ENCODE measurements around the gene RAPGEF6.
"Not testable (repeated sequence)": the region's sequence is repeated elsewhere in the genome, so short reads cannot be mapped to it uniquely, and the experiment has no call there.

DNA sequence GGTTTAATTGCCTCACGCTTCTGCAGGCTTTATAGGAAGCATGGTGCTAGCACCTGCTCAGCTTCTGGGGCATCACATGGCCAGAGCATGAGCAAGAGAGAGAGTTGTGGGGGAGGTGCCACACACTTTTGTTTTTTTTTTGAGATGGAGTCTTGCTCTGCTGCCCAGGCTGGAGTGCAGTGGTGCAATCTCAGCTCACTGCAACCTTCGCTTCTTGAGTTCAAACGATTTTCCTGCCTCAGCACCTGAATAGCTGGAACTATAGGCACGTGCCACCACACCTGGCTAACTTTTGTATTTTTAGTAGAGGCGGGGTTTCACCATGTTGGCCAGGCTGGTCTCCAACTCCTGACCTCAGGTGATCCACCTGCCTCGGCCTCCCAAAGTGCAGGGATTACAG lies 236.0 kb downstream of the RAPGEF6 start:
- TF ChIP-seq, protein P1, sequence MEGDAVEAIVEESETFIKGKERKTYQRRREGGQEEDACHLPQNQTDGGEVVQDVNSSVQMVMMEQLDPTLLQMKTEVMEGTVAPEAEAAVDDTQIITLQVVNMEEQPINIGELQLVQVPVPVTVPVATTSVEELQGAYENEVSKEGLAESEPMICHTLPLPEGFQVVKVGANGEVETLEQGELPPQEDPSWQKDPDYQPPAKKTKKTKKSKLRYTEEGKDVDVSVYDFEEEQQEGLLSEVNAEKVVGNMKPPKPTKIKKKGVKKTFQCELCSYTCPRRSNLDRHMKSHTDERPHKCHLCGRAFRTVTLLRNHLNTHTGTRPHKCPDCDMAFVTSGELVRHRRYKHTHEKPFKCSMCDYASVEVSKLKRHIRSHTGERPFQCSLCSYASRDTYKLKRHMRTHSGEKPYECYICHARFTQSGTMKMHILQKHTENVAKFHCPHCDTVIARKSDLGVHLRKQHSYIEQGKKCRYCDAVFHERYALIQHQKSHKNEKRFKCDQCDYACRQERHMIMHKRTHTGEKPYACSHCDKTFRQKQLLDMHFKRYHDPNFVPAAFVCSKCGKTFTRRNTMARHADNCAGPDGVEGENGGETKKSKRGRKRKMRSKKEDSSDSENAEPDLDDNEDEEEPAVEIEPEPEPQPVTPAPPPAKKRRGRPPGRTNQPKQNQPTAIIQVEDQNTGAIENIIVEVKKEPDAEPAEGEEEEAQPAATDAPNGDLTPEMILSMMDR (IDR thresholded peaks at IDR 0.05; ENCODE audit: low read depth, low read length), result not testable (repeated sequence)
- not testable (repeated sequence) for TF ChIP-seq EZH2phosphoT487 (IDR thresholded peaks at IDR 0.05; ENCODE audit: low read depth)
